Stimulated activated CD8-positive, alpha-beta memory T cell treated with anti-CD3 and anti-CD28 coated beads, Interleukin-7, amount 100 ng/mL, for 24 hours (primary cell): Measurements from ENCODE around the gene RHEX.

Source experiments
- DNase-seq: peaks from one replicate; pipeline ENCODE4 v3.0.0-alpha.2; 2020; ENCODE audit warnings: low read depth

RHEX gene

GRCh38 chr1:206094024-206094423 lies 41.1 kb downstream of the RHEX start:
- no peak for DNase-seq

GRCh38 chr1:206097381-206097780 lies 44.4 kb downstream of the RHEX start:
- no peak for DNase-seq

- no peak for DNase-seq
Observed at GRCh38 chr1:206098242-206098919, 45.4 kb downstream of the RHEX start.

- DNase-seq, result no peak
Observed at GRCh38 chr1:206100226-206100815, 47.3 kb downstream of the RHEX start.

- DNase-seq, result no peak
Observed at GRCh38 chr1:206101351-206102045, 48.5 kb downstream of the RHEX start.

- no peak for DNase-seq
Observed at GRCh38 chr1:206102292-206102936, 49.4 kb downstream of the RHEX start.

GRCh38 chr1:206103979-206104378 lies 51.0 kb downstream of the RHEX start:
- no peak for DNase-seq

- DNase-seq, result no peak
Observed at GRCh38 chr1:206105464-206105995, 52.6 kb downstream of the RHEX start.

GRCh38 chr1:206106328-206107167 lies 53.6 kb downstream of the RHEX start:
- DNase-seq, result peak; percentile 68

- no peak for DNase-seq
Observed at GRCh38 chr1:206107168-206107544, 54.2 kb downstream of the RHEX start.

GRCh38 chr1:206108635-206109034 lies 55.7 kb downstream of the RHEX start:
- DNase-seq, result no peak

- no peak for DNase-seq
Observed at GRCh38 chr1:206109718-206110117, 56.7 kb downstream of the RHEX start.

GRCh38 chr1:206110161-206110560 lies 57.2 kb downstream of the RHEX start:
- DNase-seq, result no peak

GRCh38 chr1:206110820-206111219 lies 57.8 kb downstream of the RHEX start:
- no peak for DNase-seq

GRCh38 chr1:206111271-206111927 lies 58.4 kb downstream of the RHEX start:
- DNase-seq, result no peak

GRCh38 chr1:206112600-206113301 lies 59.8 kb downstream of the RHEX start:
- no peak for DNase-seq

- no peak for DNase-seq
Observed at GRCh38 chr1:206114692-206115640, 62.0 kb downstream of the RHEX start.

- no peak for DNase-seq
Observed at GRCh38 chr1:206115791-206116190, 62.8 kb downstream of the RHEX start.

- DNase-seq, result no peak
Observed at GRCh38 chr1:206116191-206116872, 63.4 kb downstream of the RHEX start.
